Spleen (tissue), 11 donors: ENCODE results near the gene TTC39B. TPM values are rescaled to one million over a fixed set of nuclear protein-coding genes. Genes with fewer than 3 reads are reported as not detected.

Source experiments
- DNase-seq: peaks from one replicate; pipeline ENCODE4 v3.0.0-alpha.2; 2020
- H3K27ac ChIP-seq, 8 donors: fragments of 200-600 bp; sonication (generic) in 7 of 8; 1 replicate in 4 of 8; 2 replicates in 4 of 8; pipeline versions ENCODE4 v1.5.0 to v1.8.0; 2016 to 2021; ENCODE audit warnings: inconsistent platforms in 4 of 8, mild to moderate bottlenecking in 4 of 8, moderate library complexity in 1 of 8
- H3K27me3 ChIP-seq, 7 donors: fragments of 200-600 bp; sonication (generic) in 6 of 7; replicated peaks in 1 of 7; 1 replicate in 4 of 7; 2 replicates in 3 of 7; pipeline versions ENCODE4 v1.5.0 to v1.8.0; 2016 to 2021; ENCODE audit warnings: inconsistent platforms in 3 of 7, mild to moderate bottlenecking in 1 of 7
- H3K36me3 ChIP-seq, 6 donors: fragments of 200-600 bp; sonication (generic) in 5 of 6; 1 replicate in 4 of 6; 2 replicates in 2 of 6; pipeline versions ENCODE4 v1.5.0 to v1.8.0; 2016 to 2021; ENCODE audit warnings: inconsistent platforms in 2 of 6
- H3K4me1 ChIP-seq, 6 donors: fragments of 200-600 bp; sonication (generic) in 5 of 6; 1 replicate in 3 of 6; 2 replicates in 3 of 6; pipeline versions ENCODE4 v1.5.0 to v1.8.0; 2016 to 2021; ENCODE audit warnings: inconsistent platforms in 3 of 6
- H3K4me3 ChIP-seq, 8 donors: fragments of 200-600 bp; sonication (generic) in 7 of 8; 1 replicate in 4 of 8; 2 replicates in 4 of 8; pipeline versions ENCODE4 v1.5.0 to v1.8.0; 2016 to 2021; ENCODE audit warnings: inconsistent platforms in 4 of 8, mild to moderate bottlenecking in 4 of 8, moderate library complexity in 2 of 8
- H3K9me3 ChIP-seq, 8 donors: fragments of 200-600 bp; sonication (generic) in 7 of 8; 1 replicate in 4 of 8; 2 replicates in 4 of 8; pipeline versions ENCODE4 v1.5.0 to v1.8.0; 2016 to 2021; ENCODE audit warnings: inconsistent platforms in 4 of 8
- POLR2A ChIP-seq, 3 donors: fragments of 450-650 bp; IDR thresholded peaks; one replicate each; pipeline ENCODE4 v1.5.1; 2017; ENCODE audit warnings: antibody characterized with exemption in 3 of 3, mild to moderate bottlenecking in 1 of 3
- POLR2AphosphoS5 ChIP-seq, 3 donors: sonication (generic); formaldehyde crosslinking; IDR thresholded peaks; one replicate each; pipeline ENCODE4 v1.5.1; 2017; ENCODE audit warnings: antibody characterized with exemption in 3 of 3
- WGBS, 5 donors: extraction: QIAGEN DNeasy Blood & Tissue Kit in 3 of 5; methylation state at CpG; one replicate each; pipeline versions ENCODE4 v1.1.5 to v1.1.7; 2013 to 2018; 5-methylcytosine and 5-hydroxymethylcytosine counted together
- intact Hi-C: fragments of 100-400 bp; cut with DNase I; formaldehyde crosslinking; loops from one replicate; pipeline ENCODE4 v1.15.0; 2023; ENCODE audit warnings: low total_unique reads
- polyA plus RNA-seq, 3 donors: library from polyadenylated mRNA; stranded (reverse); fragments of 200-250 nt; gene quantifications; one replicate each; pipeline ENCODE4 v1.2.1, GENCODE V29; 2013
- total RNA-seq, 7 donors: library from RNA; depleted of rRNA in 3 of 7; stranded (reverse); fragments of >200 nt in 3 of 7; fragmentation: NEBNext Ultra II Directional in 4 of 7; extraction: Animal tissue kit (Norgen Biotek cat#: 25700) in 4 of 7; gene quantifications; one replicate each; pipeline versions ENCODE4 v1.1.0 to v1.2.1, GENCODE V29; 2016 to 2021
- TF ChIP-seq, protein P1 (sequence below), 11 experiments: fragments of 200-600 bp in 7 of 11; fragments of 450-650 bp in 4 of 11; sonication (generic) in 4 of 11; IDR thresholded peaks in 8 of 11; conservative IDR thresholded peaks in 3 of 11; 1 replicate in 7 of 11; 2 replicates in 4 of 11; pipeline versions ENCODE4 v1.4.0 to v1.8.0; 2016 to 2021; ENCODE audit warnings: antibody characterized with exemption in 11 of 11, inconsistent platforms in 4 of 11, mild to moderate bottlenecking in 1 of 11
- donor health status: healthy with polysubstance abuse.
- donor health status: DM: no; HTN: no; CAD: no; lungs with moderate emphysema.
- donor health status: DM: no; HTN: no; CAD: no.
- donor health status: Bipolar disorder and iron deficiency.
- donor health status: healthy.
- donor health status: DM: no; HTN: no; CAD: no.
- donor health status: DM: yes; HTN: yes; CAD: no.

The TTC39B gene
- total and polyA plus RNA-seq, 10 donors, result 4.8 to 24.1 (median 19.0) TPM

DNA sequence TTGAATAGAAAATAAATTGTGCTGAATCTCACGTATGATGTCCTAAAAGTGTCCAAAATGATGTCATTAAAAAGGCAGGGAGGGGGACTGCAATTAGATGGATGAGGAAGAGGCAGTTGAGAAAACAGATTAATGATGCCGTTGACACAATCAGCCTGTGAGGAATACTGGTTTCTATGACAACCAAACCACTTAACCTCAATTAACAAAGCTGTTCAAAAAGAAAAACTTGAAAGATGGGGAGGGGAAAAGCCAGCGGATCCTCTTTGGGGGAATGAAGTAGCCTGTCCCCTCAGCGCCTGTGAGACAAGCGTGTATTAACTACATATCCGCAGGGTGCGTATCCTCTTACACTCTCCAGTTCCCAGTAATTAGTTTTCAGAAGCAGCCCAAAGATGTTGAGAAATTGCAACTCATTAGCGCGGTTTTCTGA, 160.7 kb downstream of the TTC39B start:
- Histone ChIP-seq H3K27me3 (peaks cover 0 to 16% (median 0%) of the 10 kb centered on the region in 7 donors), H3K9me3 (no peaks in the 10 kb centered on the region), H3K27ac (no peak overlapping the region), H3K36me3 (no peaks in the 10 kb centered on the region), H3K4me3 (no peak overlapping the region), H3K4me1 (no peaks in the 10 kb centered on the region)
- TF ChIP-seq, protein P1, sequence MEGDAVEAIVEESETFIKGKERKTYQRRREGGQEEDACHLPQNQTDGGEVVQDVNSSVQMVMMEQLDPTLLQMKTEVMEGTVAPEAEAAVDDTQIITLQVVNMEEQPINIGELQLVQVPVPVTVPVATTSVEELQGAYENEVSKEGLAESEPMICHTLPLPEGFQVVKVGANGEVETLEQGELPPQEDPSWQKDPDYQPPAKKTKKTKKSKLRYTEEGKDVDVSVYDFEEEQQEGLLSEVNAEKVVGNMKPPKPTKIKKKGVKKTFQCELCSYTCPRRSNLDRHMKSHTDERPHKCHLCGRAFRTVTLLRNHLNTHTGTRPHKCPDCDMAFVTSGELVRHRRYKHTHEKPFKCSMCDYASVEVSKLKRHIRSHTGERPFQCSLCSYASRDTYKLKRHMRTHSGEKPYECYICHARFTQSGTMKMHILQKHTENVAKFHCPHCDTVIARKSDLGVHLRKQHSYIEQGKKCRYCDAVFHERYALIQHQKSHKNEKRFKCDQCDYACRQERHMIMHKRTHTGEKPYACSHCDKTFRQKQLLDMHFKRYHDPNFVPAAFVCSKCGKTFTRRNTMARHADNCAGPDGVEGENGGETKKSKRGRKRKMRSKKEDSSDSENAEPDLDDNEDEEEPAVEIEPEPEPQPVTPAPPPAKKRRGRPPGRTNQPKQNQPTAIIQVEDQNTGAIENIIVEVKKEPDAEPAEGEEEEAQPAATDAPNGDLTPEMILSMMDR (IDR thresholded peaks at IDR 0.05 in 8 of 11, conservative IDR thresholded peaks at IDR 0.05 in 3 of 11), result no peak
- TF ChIP-seq POLR2AphosphoS5 (IDR thresholded peaks at IDR 0.05) (no peak), POLR2A (IDR thresholded peaks at IDR 0.05) (no peak)
- DNase-seq, result no peak
- intact Hi-C loops, result no loop called here
- 75 to 81% (median 78%) methylated on average over 9 of the region's 9 CpGs for WGBS, 5 donors

DNA sequence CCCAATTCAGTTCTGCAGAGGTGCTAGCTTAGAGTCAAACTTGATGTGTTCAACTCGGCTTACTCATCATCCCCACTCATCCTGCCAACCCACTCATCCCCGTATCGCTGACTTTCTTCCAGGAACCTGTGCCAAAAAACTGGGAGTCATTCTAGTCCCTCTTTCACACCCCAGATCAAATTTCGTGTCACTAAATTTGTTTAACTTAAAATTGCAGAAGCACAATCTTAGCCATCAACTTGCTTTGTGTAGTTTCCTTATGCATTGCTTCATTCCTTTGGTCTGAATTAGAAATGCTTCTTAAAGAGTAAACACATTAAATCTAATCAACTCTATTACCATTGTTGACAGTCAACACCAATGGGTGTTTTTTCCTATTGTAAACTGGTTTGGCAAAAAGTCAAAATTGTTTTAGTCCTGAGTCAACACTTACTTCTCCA, 162.4 kb downstream of the TTC39B start:
- no peak for TF ChIP-seq POLR2AphosphoS5 (IDR thresholded peaks at IDR 0.05)
- TF ChIP-seq, protein P1 (IDR thresholded peaks at IDR 0.05 in 8 of 11, conservative IDR thresholded peaks at IDR 0.05 in 3 of 11), result no peak
- no peak for TF ChIP-seq POLR2A (IDR thresholded peaks at IDR 0.05)
- Histone ChIP-seq H3K4me3 (no peak overlapping the region), H3K36me3 (no peaks in the 10 kb centered on the region), H3K9me3 (no peaks in the 10 kb centered on the region), H3K27ac (no peak overlapping the region), H3K4me1 (no peaks in the 10 kb centered on the region), H3K27me3 (peaks cover 0 to 7% (median 0%) of the 10 kb centered on the region in 7 donors)
- intact Hi-C loops, result no loop called here
- no peak for DNase-seq
- 63 to 81% (median 65%) methylated on average over 4 of the region's 4 CpGs for WGBS, 5 donors

DNA sequence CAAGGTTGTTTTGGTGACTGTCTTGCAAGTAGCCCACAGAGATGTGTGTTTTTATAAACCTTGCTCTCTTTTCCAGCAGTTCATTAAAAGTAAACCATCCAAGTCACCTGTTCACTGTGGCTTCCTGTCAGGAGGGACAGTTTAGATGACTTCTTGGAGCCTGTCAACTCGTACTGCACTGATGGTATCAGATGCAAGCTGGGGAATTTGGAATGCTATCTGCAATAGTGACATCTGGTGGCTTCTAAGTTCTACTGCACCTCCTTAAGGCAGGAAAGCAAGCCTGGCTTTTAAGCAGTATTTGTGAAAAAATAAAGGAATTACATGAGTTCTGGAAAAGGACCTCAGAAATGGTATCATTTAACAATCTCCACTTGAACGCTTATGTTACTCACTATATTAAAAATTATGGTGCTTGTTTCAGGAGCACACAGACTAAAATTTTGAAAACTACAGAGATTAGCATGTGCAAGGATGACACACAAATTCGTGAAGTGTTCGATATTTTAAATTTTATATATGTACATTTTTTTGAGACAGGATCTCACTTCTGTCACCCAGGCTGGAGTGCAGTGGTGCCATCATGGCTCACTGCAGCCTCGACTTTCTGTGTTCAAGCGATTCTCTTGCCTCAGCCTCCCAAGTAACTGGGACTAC, 164.0 kb downstream of the TTC39B start:
- 53 to 67% (median 64%) methylated on average over 6 of the region's 6 CpGs for WGBS, 5 donors
- no peak for DNase-seq

GRCh38 chr9:15140051-15140450, 167.0 kb downstream of the TTC39B start:
- 85 to 97% (median 93%) methylated on average over 1 of the region's 1 CpG for WGBS, 5 donors
- Histone ChIP-seq H3K4me1 (peaks cover 0 to 5% (median 4%) of the 10 kb centered on the region in 6 donors), H3K27me3 (peaks cover 0 to 7% (median 0%) of the 10 kb centered on the region in 7 donors), H3K4me3 (no peak overlapping the region), H3K36me3 (no peaks in the 10 kb centered on the region), H3K27ac (no peak overlapping the region), H3K9me3 (no peaks in the 10 kb centered on the region)
- DNase-seq, result no peak
- TF ChIP-seq, protein P1 (IDR thresholded peaks at IDR 0.05 in 8 of 11, conservative IDR thresholded peaks at IDR 0.05 in 3 of 11), result no peak
- no peak for TF ChIP-seq POLR2AphosphoS5 (IDR thresholded peaks at IDR 0.05)
- no peak for TF ChIP-seq POLR2A (IDR thresholded peaks at IDR 0.05)
- intact Hi-C loops, result no loop called here

More for the DNA sequence above, 164.0 kb downstream of the TTC39B start:
- Histone ChIP-seq H3K4me3 (no peak overlapping the region), H3K27ac (no peak overlapping the region), H3K9me3 (no peaks in the 10 kb centered on the region), H3K4me1 (no peaks in the 10 kb centered on the region), H3K27me3 (peaks cover 0 to 7% (median 0%) of the 10 kb centered on the region in 7 donors), H3K36me3 (no peaks in the 10 kb centered on the region)
- no peak for TF ChIP-seq POLR2AphosphoS5 (IDR thresholded peaks at IDR 0.05)
- TF ChIP-seq, protein P1 (IDR thresholded peaks at IDR 0.05 in 8 of 11, conservative IDR thresholded peaks at IDR 0.05 in 3 of 11), result peak in 10 of 11 experiments; percentile 28 to 88 (median 72)
- intact Hi-C loops, result no loop called here
